Glutamatergic neuron (in vitro differentiated cells): ENCODE data around the gene PRKAG3. TPM values are rescaled to one million over a fixed set of nuclear protein-coding genes. Genes with fewer than 3 reads are reported as not detected.
A peak's percentile ranks its signal among the peaks of the same experiment; 100 is the strongest.

Source experiments
- DNase-seq: peaks from one replicate; pipeline ENCODE4 v3.0.0; 2022
- H3K27ac Mint-ChIP-seq: one replicate; pipeline ENCODE4 v1.8.0; 2020; ENCODE audit warnings: mild to moderate bottlenecking, mixed read lengths, inconsistent platforms; ENCODE audit not compliant: unreplicated experiment
- H3K27me3 Mint-ChIP-seq: one replicate; pipeline ENCODE4 v1.8.0; 2020; ENCODE audit warnings: mild to moderate bottlenecking, moderate library complexity, mixed read lengths, inconsistent platforms; ENCODE audit not compliant: unreplicated experiment
- H3K36me3 Mint-ChIP-seq: one replicate; pipeline ENCODE4 v1.8.0; 2020; ENCODE audit warnings: mild to moderate bottlenecking, mixed read lengths, inconsistent platforms; ENCODE audit not compliant: unreplicated experiment
- H3K4me1 Mint-ChIP-seq: one replicate; pipeline ENCODE4 v1.8.0; 2020; ENCODE audit warnings: mild to moderate bottlenecking, low read depth, mixed read lengths, inconsistent platforms; ENCODE audit not compliant: unreplicated experiment
- H3K4me3 Mint-ChIP-seq: one replicate; pipeline ENCODE4 v1.8.0; 2020; ENCODE audit warnings: mild to moderate bottlenecking, mixed read lengths, inconsistent platforms; ENCODE audit not compliant: unreplicated experiment
- H3K9me3 Mint-ChIP-seq: one replicate; pipeline ENCODE4 v1.8.0; 2020; ENCODE audit warnings: mild to moderate bottlenecking, moderate library complexity, mixed read lengths, inconsistent platforms; ENCODE audit not compliant: unreplicated experiment
- CTCF ChIP-seq: fragments of 200-600 bp; sonication (generic); IDR thresholded peaks from one replicate; pipeline ENCODE4 v1.5.0; 2021; ENCODE audit not compliant: partially characterized antibody, unreplicated experiment
- total RNA-seq: library from RNA; stranded (reverse); fragmentation: NEBNext Ultra II Directional; extraction: Animal tissue kit (Norgen Biotek cat#: 25700); gene quantifications from one replicate; pipeline ENCODE4 v1.2.1, GENCODE V29; 2021; ENCODE audit not compliant: unreplicated experiment

PRKAG3 gene
- total RNA-seq, 1 donor from 2014 or later = not detected

- H3K4me3 Mint-ChIP-seq = peak overlapping the region; percentile 57
Observed at GRCh38 chr2:218856896-218857243, 25.3 kb upstream of the PRKAG3 start.

GRCh38 chr2:218856167-218856895, 24.7 kb upstream of the PRKAG3 start:
- peaks cover 2% of the 10 kb centered on the region for H3K9me3 Mint-ChIP-seq
- H3K4me3 Mint-ChIP-seq = peak overlapping the region; percentile 57
- peaks cover 30% of the 10 kb centered on the region for H3K27me3 Mint-ChIP-seq
- H3K4me1 Mint-ChIP-seq = peaks cover 13% of the 10 kb centered on the region
- TF ChIP-seq CTCF = no peak
- H3K27ac Mint-ChIP-seq = no peak overlapping the region
- no peak for DNase-seq
- no peaks in the 10 kb centered on the region for H3K36me3 Mint-ChIP-seq

More at GRCh38 chr2:218856896-218857243, 25.3 kb upstream of the PRKAG3 start:
- no peak for TF ChIP-seq CTCF
- Mint-ChIP-seq H3K9me3 (peaks cover 2% of the 10 kb centered on the region), H3K36me3 (no peaks in the 10 kb centered on the region), H3K4me1 (peaks cover 13% of the 10 kb centered on the region), H3K27me3 (peaks cover 30% of the 10 kb centered on the region), H3K27ac (no peak overlapping the region)
- DNase-seq = no peak

- Mint-ChIP-seq H3K27ac (no peak overlapping the region), H3K36me3 (no peaks in the 10 kb centered on the region), H3K27me3 (peaks cover 26% of the 10 kb centered on the region), H3K9me3 (peaks cover 2% of the 10 kb centered on the region), H3K4me3 (peak overlapping the region; percentile 42), H3K4me1 (peaks cover 13% of the 10 kb centered on the region)
- TF ChIP-seq CTCF = no peak
- no peak for DNase-seq
Observed at GRCh38 chr2:218855305-218856166, 23.9 kb upstream of the PRKAG3 start.

- H3K27ac Mint-ChIP-seq = no peak overlapping the region
- H3K9me3 Mint-ChIP-seq = peaks cover 2% of the 10 kb centered on the region
- TF ChIP-seq CTCF = no peak
- H3K36me3 Mint-ChIP-seq = no peaks in the 10 kb centered on the region
- no peak overlapping the region for H3K4me3 Mint-ChIP-seq
- no peak for DNase-seq
- peaks cover 13% of the 10 kb centered on the region for H3K4me1 Mint-ChIP-seq
- H3K27me3 Mint-ChIP-seq = peaks cover 26% of the 10 kb centered on the region
Observed at GRCh38 chr2:218854860-218855259, 23.3 kb upstream of the PRKAG3 start.

GRCh38 chr2:218853766-218854165, 22.2 kb upstream of the PRKAG3 start:
- no peak overlapping the region for H3K4me3 Mint-ChIP-seq
- H3K4me1 Mint-ChIP-seq = peaks cover 13% of the 10 kb centered on the region
- no peaks in the 10 kb centered on the region for H3K36me3 Mint-ChIP-seq
- DNase-seq = no peak
- H3K27ac Mint-ChIP-seq = no peak overlapping the region
- H3K27me3 Mint-ChIP-seq = peaks cover 26% of the 10 kb centered on the region
- peaks cover 2% of the 10 kb centered on the region for H3K9me3 Mint-ChIP-seq
- no peak for TF ChIP-seq CTCF
